ENCODE results near the gene OR6X1. TPM values are rescaled to one million over a fixed set of nuclear protein-coding genes. Genes with fewer than 3 reads are reported as not detected.

The OR6X1 gene
- total RNA-seq, 2 donors from 2014 or later, result not detected

DNA sequence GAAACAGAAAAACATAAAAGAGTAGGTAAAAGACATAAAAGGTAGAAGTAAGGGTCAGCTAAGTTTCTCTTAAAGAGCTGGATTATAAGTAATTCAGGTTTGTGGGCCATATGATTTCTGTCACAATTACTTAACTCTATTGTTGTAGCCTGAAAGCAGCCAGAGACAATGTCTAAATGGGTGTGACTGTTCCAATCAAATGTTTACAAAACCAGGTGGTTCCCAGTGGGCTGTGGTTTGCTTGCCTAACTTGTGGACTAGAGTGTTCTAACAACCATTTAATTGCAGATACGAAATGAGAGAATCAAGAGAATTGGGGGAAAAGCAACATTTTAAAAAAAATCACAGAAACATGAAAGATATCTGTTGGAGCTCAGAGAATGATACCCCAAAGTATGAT lies 29.2 kb upstream of the OR6X1 start:
- DNase-seq, result no peak
- no peak overlapping the region for H3K27ac Mint-ChIP-seq
- Histone ChIP-seq H3K4me1 (ENCODE audit: control insufficient read depth, insufficient read depth, low read length) (peaks cover 3% of the 10 kb centered on the region), H3K4me3 (ENCODE audit: low read length) (no peak overlapping the region), H3K27ac (ENCODE audit: low read depth, low read length) (no peak overlapping the region), H3K36me3 (ENCODE audit: control insufficient read depth, insufficient read depth, low read length) (no peaks in the 10 kb centered on the region), H3K9ac (ENCODE audit: extremely low read depth, low read length, poor library complexity, severe bottlenecking) (no peak overlapping the region), H3K9me3 (ENCODE audit: control insufficient read depth, low read length) (peaks cover 63% of the 10 kb centered on the region), H3K27me3 (ENCODE audit: control insufficient read depth, insufficient read depth, low read length, poor library complexity, severe bottlenecking) (no peaks in the 10 kb centered on the region)
- H3K9me3 Mint-ChIP-seq, result peaks cover 40% of the 10 kb centered on the region
- H3K27me3 Mint-ChIP-seq (ENCODE audit: insufficient read depth), result peaks cover 1% of the 10 kb centered on the region
- H3K4me3 Mint-ChIP-seq, result no peak overlapping the region
- peaks cover 7% of the 10 kb centered on the region for H3K4me1 Mint-ChIP-seq
- WGBS, 2 experiments (ENCODE audit: insufficient coverage in 1 of 2, insufficient read length in 1 of 2), result 83 to 95% methylated on average over 1 of the region's 1 CpG
- TF ChIP-seq, protein P1, sequence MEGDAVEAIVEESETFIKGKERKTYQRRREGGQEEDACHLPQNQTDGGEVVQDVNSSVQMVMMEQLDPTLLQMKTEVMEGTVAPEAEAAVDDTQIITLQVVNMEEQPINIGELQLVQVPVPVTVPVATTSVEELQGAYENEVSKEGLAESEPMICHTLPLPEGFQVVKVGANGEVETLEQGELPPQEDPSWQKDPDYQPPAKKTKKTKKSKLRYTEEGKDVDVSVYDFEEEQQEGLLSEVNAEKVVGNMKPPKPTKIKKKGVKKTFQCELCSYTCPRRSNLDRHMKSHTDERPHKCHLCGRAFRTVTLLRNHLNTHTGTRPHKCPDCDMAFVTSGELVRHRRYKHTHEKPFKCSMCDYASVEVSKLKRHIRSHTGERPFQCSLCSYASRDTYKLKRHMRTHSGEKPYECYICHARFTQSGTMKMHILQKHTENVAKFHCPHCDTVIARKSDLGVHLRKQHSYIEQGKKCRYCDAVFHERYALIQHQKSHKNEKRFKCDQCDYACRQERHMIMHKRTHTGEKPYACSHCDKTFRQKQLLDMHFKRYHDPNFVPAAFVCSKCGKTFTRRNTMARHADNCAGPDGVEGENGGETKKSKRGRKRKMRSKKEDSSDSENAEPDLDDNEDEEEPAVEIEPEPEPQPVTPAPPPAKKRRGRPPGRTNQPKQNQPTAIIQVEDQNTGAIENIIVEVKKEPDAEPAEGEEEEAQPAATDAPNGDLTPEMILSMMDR (conservative IDR thresholded peaks at IDR 0.05), result no peak
- peaks cover 12% of the 10 kb centered on the region for H3K36me3 Mint-ChIP-seq (ENCODE audit: low read depth)

DNA sequence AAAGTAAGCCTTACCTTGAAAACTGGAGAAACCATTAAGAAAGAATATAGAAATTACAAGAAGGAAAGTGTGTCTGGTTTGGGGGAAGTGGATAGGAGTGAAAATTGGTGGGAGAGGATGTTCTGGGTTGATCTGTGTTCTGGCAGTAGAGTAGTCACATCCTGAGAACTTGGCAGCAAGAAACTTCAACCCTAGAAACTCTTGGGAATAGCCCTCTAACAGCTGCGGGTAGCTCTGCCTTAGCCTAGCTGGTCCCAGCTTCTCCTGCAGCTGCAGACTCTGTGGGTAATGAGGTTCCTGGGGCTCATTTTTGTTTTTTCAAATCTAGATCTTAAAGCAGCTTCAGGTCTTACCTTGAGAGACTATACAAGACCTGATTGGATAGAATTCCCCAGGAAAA lies 24.2 kb upstream of the OR6X1 start:
- H3K4me1 ChIP-seq (ENCODE audit: control insufficient read depth, insufficient read depth, low read length), result peaks cover 3% of the 10 kb centered on the region
- no peak overlapping the region for H3K4me3 ChIP-seq (ENCODE audit: low read length)
- DNase-seq, result no peak
- no peak overlapping the region for H3K27ac Mint-ChIP-seq
- H3K27ac ChIP-seq (ENCODE audit: low read depth, low read length), result no peak overlapping the region
- H3K9me3 ChIP-seq (ENCODE audit: control insufficient read depth, low read length), result peaks cover 44% of the 10 kb centered on the region
- peaks cover 20% of the 10 kb centered on the region for H3K9me3 Mint-ChIP-seq
- H3K36me3 ChIP-seq (ENCODE audit: control insufficient read depth, insufficient read depth, low read length), result no peaks in the 10 kb centered on the region
- no peak overlapping the region for H3K9ac ChIP-seq (ENCODE audit: extremely low read depth, low read length, poor library complexity, severe bottlenecking)
- no peak overlapping the region for H3K4me3 Mint-ChIP-seq
- H3K4me1 Mint-ChIP-seq, result peaks cover 28% of the 10 kb centered on the region
- WGBS, 2 experiments (ENCODE audit: insufficient coverage in 1 of 2, insufficient read length in 1 of 2), result 90% methylated on average over 1 of the region's 1 CpG; no CpG with 5 or more reads in 1 of the 2 experiments
- H3K27me3 ChIP-seq (ENCODE audit: control insufficient read depth, insufficient read depth, low read length, poor library complexity, severe bottlenecking), result no peaks in the 10 kb centered on the region
- peaks cover 1% of the 10 kb centered on the region for H3K27me3 Mint-ChIP-seq (ENCODE audit: insufficient read depth)
- H3K36me3 Mint-ChIP-seq (ENCODE audit: low read depth), result peaks cover 2% of the 10 kb centered on the region
- TF ChIP-seq, protein P1 (conservative IDR thresholded peaks at IDR 0.05), result no peak

DNA sequence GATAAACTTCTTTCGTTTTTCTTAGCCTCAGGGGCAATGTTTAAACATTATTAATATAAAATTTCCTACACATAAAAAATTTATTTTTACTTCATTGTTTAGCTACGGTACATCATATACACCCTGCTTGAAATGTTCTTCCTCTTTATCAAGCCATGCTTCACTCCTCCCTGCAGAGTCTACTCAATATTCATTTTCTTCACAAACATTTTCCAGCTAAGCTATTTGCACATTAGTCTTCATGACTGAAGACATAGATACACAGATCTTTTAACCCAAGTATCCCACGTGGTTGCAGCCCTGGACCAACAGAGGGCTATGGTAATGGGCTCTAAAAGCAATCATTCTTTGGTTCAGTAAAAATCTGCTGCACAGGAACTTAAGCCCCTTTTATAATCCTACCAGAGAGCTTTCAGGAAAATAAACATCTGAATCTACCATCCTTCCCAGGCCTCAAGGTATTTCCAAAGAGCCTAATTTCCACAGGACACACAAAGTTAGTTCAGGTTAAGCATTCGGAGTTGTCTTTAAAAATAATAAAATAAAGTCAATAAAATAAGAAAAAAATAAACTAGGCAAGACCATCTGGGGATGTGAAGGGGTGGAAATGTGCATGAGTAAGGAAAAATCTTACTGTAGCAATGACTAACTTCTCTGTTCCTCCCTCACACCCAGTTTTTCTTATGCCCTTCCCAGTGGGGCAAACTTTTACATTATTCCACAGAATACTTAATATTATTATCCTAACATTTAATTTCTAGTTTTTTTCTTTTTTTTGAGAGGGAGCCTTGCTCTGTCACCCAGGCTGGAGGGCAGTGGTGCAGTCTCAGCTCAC lies 21.6 kb upstream of the OR6X1 start:
- Mint-ChIP-seq H3K27me3 (ENCODE audit: insufficient read depth) (peaks cover 1% of the 10 kb centered on the region), H3K4me3 (no peak overlapping the region), H3K9me3 (peaks cover 17% of the 10 kb centered on the region), H3K27ac (peak overlapping the region; percentile 69), H3K4me1 (peaks cover 26% of the 10 kb centered on the region), H3K36me3 (ENCODE audit: low read depth) (no peaks in the 10 kb centered on the region)
- peak; percentile 47 for DNase-seq
- Histone ChIP-seq H3K27ac (ENCODE audit: low read depth, low read length) (no peak overlapping the region), H3K4me1 (ENCODE audit: control insufficient read depth, insufficient read depth, low read length) (peaks cover under 1% of the 10 kb centered on the region), H3K9ac (ENCODE audit: extremely low read depth, low read length, poor library complexity, severe bottlenecking) (no peak overlapping the region), H3K4me3 (ENCODE audit: low read length) (peak overlapping the region; percentile 36), H3K27me3 (ENCODE audit: control insufficient read depth, insufficient read depth, low read length, poor library complexity, severe bottlenecking) (no peaks in the 10 kb centered on the region), H3K9me3 (ENCODE audit: control insufficient read depth, low read length) (peaks cover 46% of the 10 kb centered on the region), H3K36me3 (ENCODE audit: control insufficient read depth, insufficient read depth, low read length) (no peaks in the 10 kb centered on the region)
- TF ChIP-seq, protein P1 (conservative IDR thresholded peaks at IDR 0.05), result no peak
- WGBS, 2 experiments (ENCODE audit: insufficient coverage in 1 of 2, insufficient read length in 1 of 2), result 36 to 42% methylated on average over 2 to 3 of the region's 4 CpGs

Data from endodermal cell (in vitro differentiated cells).